ENCODE measurements around the gene TENM3. TPM values are rescaled to one million over a fixed set of nuclear protein-coding genes. Genes with fewer than 3 reads are reported as not detected.

Gene TENM3
- total RNA-seq, 2 experiments from 2014 or later = not detected

DNA sequence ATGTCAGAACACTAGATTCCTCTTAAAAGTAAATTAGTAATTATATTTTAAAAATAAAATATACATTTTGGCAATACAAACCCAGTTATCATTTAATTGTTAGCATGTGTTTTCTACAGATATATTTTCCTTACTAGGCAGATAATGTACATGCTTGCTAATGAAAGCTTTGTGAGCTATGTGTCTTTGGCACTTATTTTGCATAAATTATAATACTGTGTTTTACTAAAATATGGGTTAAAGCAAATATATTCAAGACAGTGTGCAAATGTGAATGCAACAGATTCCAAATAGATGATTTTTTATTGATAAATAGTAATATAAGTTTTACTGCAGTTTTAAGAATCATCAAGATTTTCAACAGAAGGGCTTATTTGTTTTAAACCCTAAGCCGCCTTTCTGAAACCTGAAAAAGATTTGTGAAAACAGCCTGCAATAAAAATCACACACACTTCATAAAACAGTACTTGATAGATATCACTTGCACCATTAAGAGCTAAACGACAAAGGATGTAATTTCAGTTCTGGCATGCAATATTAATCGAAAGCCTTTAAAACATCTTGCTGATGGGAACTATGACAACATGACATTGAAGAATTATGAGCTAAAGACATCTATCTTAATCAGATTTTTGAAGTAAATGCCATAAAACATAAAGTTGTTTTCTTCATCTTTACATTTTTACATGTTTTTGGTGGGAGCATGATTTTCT, 340.7 kb downstream of the TENM3 start:
- TF ChIP-seq EZH2phosphoT487 (IDR thresholded peaks at IDR 0.05; ENCODE audit: borderline replicate concordance, low read depth, low read length) = no peak
- TF ChIP-seq, protein P1, sequence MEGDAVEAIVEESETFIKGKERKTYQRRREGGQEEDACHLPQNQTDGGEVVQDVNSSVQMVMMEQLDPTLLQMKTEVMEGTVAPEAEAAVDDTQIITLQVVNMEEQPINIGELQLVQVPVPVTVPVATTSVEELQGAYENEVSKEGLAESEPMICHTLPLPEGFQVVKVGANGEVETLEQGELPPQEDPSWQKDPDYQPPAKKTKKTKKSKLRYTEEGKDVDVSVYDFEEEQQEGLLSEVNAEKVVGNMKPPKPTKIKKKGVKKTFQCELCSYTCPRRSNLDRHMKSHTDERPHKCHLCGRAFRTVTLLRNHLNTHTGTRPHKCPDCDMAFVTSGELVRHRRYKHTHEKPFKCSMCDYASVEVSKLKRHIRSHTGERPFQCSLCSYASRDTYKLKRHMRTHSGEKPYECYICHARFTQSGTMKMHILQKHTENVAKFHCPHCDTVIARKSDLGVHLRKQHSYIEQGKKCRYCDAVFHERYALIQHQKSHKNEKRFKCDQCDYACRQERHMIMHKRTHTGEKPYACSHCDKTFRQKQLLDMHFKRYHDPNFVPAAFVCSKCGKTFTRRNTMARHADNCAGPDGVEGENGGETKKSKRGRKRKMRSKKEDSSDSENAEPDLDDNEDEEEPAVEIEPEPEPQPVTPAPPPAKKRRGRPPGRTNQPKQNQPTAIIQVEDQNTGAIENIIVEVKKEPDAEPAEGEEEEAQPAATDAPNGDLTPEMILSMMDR (conservative IDR thresholded peaks at IDR 0.05; ENCODE audit: low read length) = no peak
- Histone ChIP-seq H3K4me2 (ENCODE audit: low read length) (no peak overlapping the region), H2AFZ (ENCODE audit: low read length) (no peak overlapping the region), H4K20me1 (ENCODE audit: insufficient read depth, low read length) (no peaks in the 10 kb centered on the region), H3K9me2 (ENCODE audit: insufficient read depth, low read length) (no peaks in the 10 kb centered on the region), H3K4me1 (ENCODE audit: insufficient read depth, low read length, poor library complexity, severe bottlenecking) (no peaks in the 10 kb centered on the region), H3K79me2 (ENCODE audit: insufficient read depth, low read depth, low read length) (no peaks in the 10 kb centered on the region), H3K27ac (ENCODE audit: low read depth, low read length, poor library complexity, severe bottlenecking) (no peak overlapping the region), H3K4me3 (ENCODE audit: low read depth, low read length, poor library complexity, severe bottlenecking) (no peak overlapping the region), H3K9me3 (ENCODE audit: low read length) (no peaks in the 10 kb centered on the region), H3K36me3 (ENCODE audit: insufficient read depth, low read length) (no peaks in the 10 kb centered on the region)
- intact Hi-C loops (cut with micrococcal nuclease; ENCODE audit: unreplicated experiment) = no loop called here
- BruUV-seq (replicated peaks) = no TSS peak
- CTCF ChIA-PET (ENCODE audit: unreplicated experiment) = no interaction called here
- DNase-seq (ENCODE audit: low spot score) = no peak
- POLR2A ChIA-PET = interaction anchor here (1.0 kb wide), 1 partner anchor 11 kb away, joined by 3 read pairs; no protein-coding TSS in a partner anchor

DNA sequence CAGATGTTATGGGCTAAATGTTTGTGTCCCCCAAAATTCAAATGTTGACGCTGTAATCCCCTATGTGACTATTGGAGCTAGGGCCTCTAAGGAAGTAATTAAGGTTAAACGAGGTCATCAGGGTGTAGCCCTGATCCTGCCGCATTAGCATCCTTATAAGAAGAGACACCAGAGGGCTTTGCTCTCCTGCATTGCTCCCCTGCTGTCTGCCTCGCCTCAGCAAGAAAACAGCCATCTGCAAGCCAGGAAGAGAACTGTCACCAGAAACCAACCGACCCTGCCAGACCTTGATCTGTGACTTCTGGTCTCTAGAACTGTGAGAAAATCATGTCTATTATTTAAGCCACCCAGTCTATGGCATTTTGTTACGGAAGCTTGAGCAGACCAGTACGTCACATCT, 342.1 kb downstream of the TENM3 start:
- H3K4me2 ChIP-seq (ENCODE audit: low read length) = no peak overlapping the region
- CTCF ChIA-PET (ENCODE audit: unreplicated experiment) = no interaction called here
- POLR2A ChIA-PET = interaction anchor here (1.1 kb wide), 1 partner anchor 10 kb away, joined by 4 read pairs; no protein-coding TSS in a partner anchor
- no peaks in the 10 kb centered on the region for H4K20me1 ChIP-seq (ENCODE audit: insufficient read depth, low read length)
- no peaks in the 10 kb centered on the region for H3K9me3 ChIP-seq (ENCODE audit: low read length)
- no peak overlapping the region for H3K27ac ChIP-seq (ENCODE audit: low read depth, low read length, poor library complexity, severe bottlenecking)
- no peaks in the 10 kb centered on the region for H3K36me3 ChIP-seq (ENCODE audit: insufficient read depth, low read length)
- no peaks in the 10 kb centered on the region for H3K4me1 ChIP-seq (ENCODE audit: insufficient read depth, low read length, poor library complexity, severe bottlenecking)
- H2AFZ ChIP-seq (ENCODE audit: low read length) = no peak overlapping the region
- no TSS peak for BruUV-seq (replicated peaks)
- intact Hi-C loops (cut with micrococcal nuclease; ENCODE audit: unreplicated experiment) = no loop called here
- no peaks in the 10 kb centered on the region for H3K9me2 ChIP-seq (ENCODE audit: insufficient read depth, low read length)
- no peak overlapping the region for H3K4me3 ChIP-seq (ENCODE audit: low read depth, low read length, poor library complexity, severe bottlenecking)
- no peaks in the 10 kb centered on the region for H3K79me2 ChIP-seq (ENCODE audit: insufficient read depth, low read depth, low read length)
- no peak for TF ChIP-seq EZH2phosphoT487 (IDR thresholded peaks at IDR 0.05; ENCODE audit: borderline replicate concordance, low read depth, low read length)
- TF ChIP-seq, protein P1 (conservative IDR thresholded peaks at IDR 0.05; ENCODE audit: low read length) = no peak
- no peak for DNase-seq (ENCODE audit: low spot score)

DNA sequence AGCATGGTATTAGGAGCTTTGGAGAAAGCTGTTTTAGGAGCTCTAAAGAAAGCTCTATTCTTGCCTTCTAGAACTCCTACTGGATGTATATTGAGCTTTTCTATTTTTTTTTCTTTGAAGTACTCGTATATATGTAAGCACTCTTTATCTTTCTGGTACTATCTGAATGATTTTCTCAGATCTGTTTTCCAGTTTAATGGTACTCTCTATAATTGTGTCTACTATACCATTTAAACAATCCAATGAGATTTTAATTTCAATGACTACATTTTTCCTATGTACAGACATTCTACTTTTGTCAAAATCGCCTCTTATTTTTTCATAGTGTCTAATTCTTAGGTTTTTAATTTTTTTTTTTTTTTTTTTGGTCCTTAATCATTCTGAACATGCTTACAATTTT, 345.9 kb downstream of the TENM3 start:
- Histone ChIP-seq H3K9me2 (ENCODE audit: insufficient read depth, low read length) (no peaks in the 10 kb centered on the region), H4K20me1 (ENCODE audit: insufficient read depth, low read length) (no peaks in the 10 kb centered on the region), H3K79me2 (ENCODE audit: insufficient read depth, low read depth, low read length) (no peaks in the 10 kb centered on the region), H3K27ac (ENCODE audit: low read depth, low read length, poor library complexity, severe bottlenecking) (no peak overlapping the region), H3K4me1 (ENCODE audit: insufficient read depth, low read length, poor library complexity, severe bottlenecking) (no peaks in the 10 kb centered on the region), H3K4me3 (ENCODE audit: low read depth, low read length, poor library complexity, severe bottlenecking) (no peak overlapping the region), H3K36me3 (ENCODE audit: insufficient read depth, low read length) (no peaks in the 10 kb centered on the region), H3K4me2 (ENCODE audit: low read length) (no peak overlapping the region), H3K9me3 (ENCODE audit: low read length) (no peaks in the 10 kb centered on the region), H2AFZ (ENCODE audit: low read length) (no peak overlapping the region)
- TF ChIP-seq, protein P1 (conservative IDR thresholded peaks at IDR 0.05; ENCODE audit: low read length) = no peak
- no peak for TF ChIP-seq EZH2phosphoT487 (IDR thresholded peaks at IDR 0.05; ENCODE audit: borderline replicate concordance, low read depth, low read length)
- CTCF ChIA-PET (ENCODE audit: unreplicated experiment) = no interaction called here
- BruUV-seq (replicated peaks) = no TSS peak
- no peak for DNase-seq (ENCODE audit: low spot score)
- intact Hi-C loops (cut with micrococcal nuclease; ENCODE audit: unreplicated experiment) = no loop called here
- POLR2A ChIA-PET = interaction anchor here (0.7 to 1.0 kb wide), 2 partner anchors 14 to 663 kb away, joined by 3 to 4 read pairs; no protein-coding TSS in a partner anchor

All from OCI-LY7 (cell line).